ENCODE results near the gene DOCK9.

Gene DOCK9

GRCh38 chr13:98998831-98999638 is 21.2 kb upstream of the DOCK9 start:
- peak; percentile 21 for DNase-seq (ENCODE audit: low read depth)

GRCh38 chr13:98997738-98998641 is 20.1 kb upstream of the DOCK9 start:
- no peak for DNase-seq (ENCODE audit: low read depth)

GRCh38 chr13:98997011-98997730 is 19.3 kb upstream of the DOCK9 start:
- no peak for DNase-seq (ENCODE audit: low read depth)

GRCh38 chr13:98996046-98996445 is 18.2 kb upstream of the DOCK9 start:
- DNase-seq (ENCODE audit: low read depth), result no peak

GRCh38 chr13:98994896-98995295 is 17.0 kb upstream of the DOCK9 start:
- no peak for DNase-seq (ENCODE audit: low read depth)

- no peak for DNase-seq (ENCODE audit: low read depth)
Measured at GRCh38 chr13:98994080-98994479, 16.2 kb upstream of the DOCK9 start.

- no peak for DNase-seq (ENCODE audit: low read depth)
Measured at GRCh38 chr13:98992355-98992754, 14.5 kb upstream of the DOCK9 start.

GRCh38 chr13:98990701-98991100 is 12.8 kb upstream of the DOCK9 start:
- no peak for DNase-seq (ENCODE audit: low read depth)

GRCh38 chr13:98989469-98990235 is 11.8 kb upstream of the DOCK9 start:
- no peak for DNase-seq (ENCODE audit: low read depth)

- no peak for DNase-seq (ENCODE audit: low read depth)
Measured at GRCh38 chr13:98988780-98989179, 10.9 kb upstream of the DOCK9 start.

- DNase-seq (ENCODE audit: low read depth), result no peak
Measured at GRCh38 chr13:98988277-98988676, 10.4 kb upstream of the DOCK9 start.

- DNase-seq (ENCODE audit: low read depth), result no peak
Measured at GRCh38 chr13:98987275-98987674, 9.4 kb upstream of the DOCK9 start.

GRCh38 chr13:98986226-98986846 is 8.5 kb upstream of the DOCK9 start:
- no peak for DNase-seq (ENCODE audit: low read depth)

GRCh38 chr13:98985591-98985990 is 7.7 kb upstream of the DOCK9 start:
- DNase-seq (ENCODE audit: low read depth), result no peak

- DNase-seq (ENCODE audit: low read depth), result no peak
Measured at GRCh38 chr13:98984983-98985382, 7.1 kb upstream of the DOCK9 start.

GRCh38 chr13:98984118-98984517 is 6.3 kb upstream of the DOCK9 start:
- DNase-seq (ENCODE audit: low read depth), result no peak

GRCh38 chr13:98983182-98983581 is 5.3 kb upstream of the DOCK9 start:
- no peak for DNase-seq (ENCODE audit: low read depth)

- DNase-seq (ENCODE audit: low read depth), result no peak
Measured at GRCh38 chr13:98981369-98982080, 3.7 kb upstream of the DOCK9 start.

GRCh38 chr13:98979012-98979660 is 1.3 kb upstream of the DOCK9 start:
- DNase-seq (ENCODE audit: low read depth), result no peak

GRCh38 chr13:98978280-98978679 is 416 bp upstream of the DOCK9 start:
- DNase-seq (ENCODE audit: low read depth), result no peak
